IMR-90 (cell line): ENCODE measurements around the gene PRAMEF8. TPM values are rescaled to one million over a fixed set of nuclear protein-coding genes. Genes with fewer than 3 reads are reported as not detected.
"Not testable (repeated sequence)": the region's sequence is repeated elsewhere in the genome, so short reads cannot be mapped to it uniquely, and the experiment has no call there.

Experiments
- ATAC-seq: fragments of 200-7000 bp; cut with Tn5 transposase; 2 replicates; pipeline ENCODE4 v1.9.1; 2020; ENCODE audit warnings: low read depth, mild to moderate bottlenecking, moderate library complexity
- BruUV-seq: library from RNA; stranded (reverse); fragments of 400-500 nt; replicated peaks from 2 replicates; lab custom pipeline; 2021; lab: Mats Ljungman, UMichigan
- CTCF ChIA-PET: fragments of 300-600 bp; formaldehyde crosslinking; extraction: SDS; loops from one replicate; lab custom pipeline; 2021; ENCODE audit warnings: antibody characterized with exemption; lab: Yijun Ruan, JAX
- POLR2A ChIA-PET: fragments of 300-600 bp; sonication (Branson Sonifier 250); formaldehyde crosslinking; loops from one replicate; lab custom pipeline; 2022; ENCODE audit warnings: antibody characterized with exemption; ENCODE audit not compliant: unreplicated experiment; lab: Charles Lee
- DNase-seq: peaks from one replicate; pipeline ENCODE4 v3.0.0; 2013
- H2AFZ ChIP-seq: replicated peaks from 2 replicates; pipeline ENCODE3; 2013; ENCODE audit warnings: low read length, mild to moderate bottlenecking; ENCODE audit not compliant: poor library complexity
- H2AK5ac ChIP-seq: 2 replicates; pipeline ENCODE4 v1.6.1; 2013; ENCODE audit warnings: low read depth, low read length, inconsistent platforms
- H2AK9ac ChIP-seq: replicated peaks from 2 replicates; pipeline ENCODE3; 2013; ENCODE audit warnings: mild to moderate bottlenecking, low read depth, low read length, moderate library complexity; ENCODE audit not compliant: poor library complexity
- H2BK120ac ChIP-seq: 2 replicates; pipeline ENCODE4 v1.6.1; 2013; ENCODE audit warnings: low read depth, low read length, inconsistent platforms
- H2BK15ac ChIP-seq: 3 replicates; pipeline ENCODE4 v1.6.1; 2013; ENCODE audit warnings: low read depth, low read length, inconsistent platforms
- H2BK20ac ChIP-seq: 2 replicates; pipeline ENCODE4 v1.6.1; 2013; ENCODE audit warnings: low read depth, mild to moderate bottlenecking, inconsistent platforms, low read length, moderate library complexity
- H2BK5ac ChIP-seq: 2 replicates; pipeline ENCODE4 v1.6.1; 2013; ENCODE audit warnings: mild to moderate bottlenecking, low read depth, low read length, inconsistent platforms; ENCODE audit not compliant: poor library complexity, severe bottlenecking
- H3K14ac ChIP-seq: replicated peaks from 2 replicates; pipeline ENCODE4 v1.6.1; 2013; ENCODE audit warnings: low read depth, low read length, inconsistent platforms
- H3K18ac ChIP-seq: 2 replicates; pipeline ENCODE4 v1.6.1; 2013; ENCODE audit warnings: low read depth, low read length, control low read depth
- H3K23ac ChIP-seq: 2 replicates; pipeline ENCODE4 v1.6.1; 2013; ENCODE audit warnings: low read depth, low read length, inconsistent platforms
- H3K27ac ChIP-seq: 2 replicates; pipeline ENCODE4 v1.5.1; 2013; ENCODE audit warnings: mild to moderate bottlenecking, control low read depth, low read length; ENCODE audit not compliant: insufficient read depth
- H3K27me3 ChIP-seq: 2 replicates; pipeline ENCODE4 v1.6.1; 2013; ENCODE audit warnings: low read length; ENCODE audit not compliant: control insufficient read depth, insufficient read depth
- H3K36me3 ChIP-seq: 2 replicates; pipeline ENCODE4 v1.6.1; 2013; ENCODE audit warnings: low read length, mixed read lengths; ENCODE audit not compliant: control insufficient read depth, insufficient read depth
- H3K4ac ChIP-seq: 2 replicates; pipeline ENCODE4 v1.6.1; 2013; ENCODE audit warnings: low read depth, low read length, inconsistent platforms
- H3K4me1 ChIP-seq: 2 replicates; pipeline ENCODE4 v1.6.1; 2013; ENCODE audit warnings: low read length, mixed read lengths; ENCODE audit not compliant: control insufficient read depth, insufficient read depth
- H3K4me2 ChIP-seq: 2 replicates; pipeline ENCODE4 v1.6.1; 2013; ENCODE audit warnings: low read depth, mild to moderate bottlenecking, control low read depth, low read length, moderate library complexity
- H3K4me3 ChIP-seq: 2 replicates; pipeline ENCODE4 v1.5.1; 2013; ENCODE audit warnings: low read depth, mild to moderate bottlenecking, control low read depth, low read length, moderate library complexity; ENCODE audit not compliant: insufficient read depth
- H3K56ac ChIP-seq: 2 replicates; pipeline ENCODE4 v1.6.1; 2013; ENCODE audit warnings: low read length, inconsistent platforms; ENCODE audit not compliant: insufficient read depth; ENCODE audit errors: extremely low read depth
- H3K79me1 ChIP-seq, 2 experiments: 2 replicates each; pipeline ENCODE4 v1.6.1; 2013; ENCODE audit warnings: low read length in 2 of 2, inconsistent platforms in 1 of 2, low read depth in 1 of 2
- H3K9ac ChIP-seq: 2 replicates; pipeline ENCODE4 v1.6.1; 2013; ENCODE audit warnings: low read depth, low read length, control low read depth
- H3K9me1 ChIP-seq: 2 replicates; pipeline ENCODE4 v1.6.1; 2013; ENCODE audit warnings: low read length, inconsistent platforms; ENCODE audit not compliant: insufficient read depth
- H3K9me3 ChIP-seq: 2 replicates; pipeline ENCODE4 v1.6.1; 2013; ENCODE audit warnings: low read length; ENCODE audit not compliant: control insufficient read depth, insufficient read depth
- H4K20me1 ChIP-seq: 2 replicates; pipeline ENCODE4 v1.6.1; 2013; ENCODE audit warnings: low read length, inconsistent platforms; ENCODE audit not compliant: insufficient read depth
- H4K5ac ChIP-seq: 2 replicates; pipeline ENCODE4 v1.6.1; 2013; ENCODE audit warnings: mild to moderate bottlenecking, low read depth, low read length, control low read depth
- H4K8ac ChIP-seq, 2 experiments: 2 replicates each; pipeline ENCODE4 v1.6.1; 2013; ENCODE audit warnings: low read depth in 2 of 2, low read length in 2 of 2, control low read depth in 1 of 2, inconsistent platforms in 1 of 2
- H4K91ac ChIP-seq: 2 replicates; pipeline ENCODE4 v1.6.1; 2013; ENCODE audit warnings: low read depth, low read length, inconsistent platforms; ENCODE audit not compliant: insufficient read depth
- WGBS, 2 experiments: methylation state at CpG; one replicate each; pipeline versions ENCODE4 v1.1.5 to v1.1.7; 2013; ENCODE audit warnings: missing lambda C conversion rate in 2 of 2; ENCODE audit not compliant: insufficient read length in 1 of 2; ENCODE audit errors: extremely low coverage in 2 of 2; 5-methylcytosine and 5-hydroxymethylcytosine counted together
- dilution Hi-C: fragments of 300-500 bp; cut with HindIII; formaldehyde crosslinking; loops from one replicate; pipeline ENCODE4 v1.14.3; 2018; ENCODE audit warnings: low sequenced_read_pairs; ENCODE audit not compliant: unreplicated experiment
- in situ Hi-C: fragments of 300-500 bp; cut with MboI; formaldehyde crosslinking; loops from 3 replicates; pipeline ENCODE4 v1.14.3; 2019; ENCODE audit warnings: low sequenced_read_pairs, inconsistent platforms, mixed read lengths
- intact Hi-C: fragments of 100-400 bp; cut with micrococcal nuclease; formaldehyde crosslinking; loops from 2 replicates; pipeline ENCODE4 v1.10.0; 2022
- polyA plus RNA-seq, 3 experiments: library from polyadenylated mRNA; depleted of rRNA; stranded (reverse); fragments of >200 nt; gene quantifications; 2 replicates each; pipeline ENCODE4 v1.2.3, GENCODE V29; 2012; ENCODE audit warnings: low replicate concordance in 1 of 3
- total RNA-seq: library from RNA; depleted of rRNA; stranded (reverse); fragments of >200 nt; gene quantifications from 2 replicates; pipeline ENCODE4 v1.2.3, GENCODE V29; 2012

Gene PRAMEF8
- total and polyA plus RNA-seq, 2 of the 4 experiments (the other 2 are of a cell fraction), result not detected

- H3K23ac ChIP-seq, H3K9me3 ChIP-seq, H3K27ac ChIP-seq, H2BK15ac ChIP-seq, H3K4me3 ChIP-seq, BruUV-seq, POLR2A ChIA-PET, H3K4ac ChIP-seq, H3K18ac ChIP-seq, H3K9ac ChIP-seq, H2BK120ac ChIP-seq, H2BK20ac ChIP-seq, intact Hi-C loops, dilution Hi-C loops, H4K20me1 ChIP-seq, H3K4me1 ChIP-seq, H3K79me1 ChIP-seq, H4K91ac ChIP-seq, H3K56ac ChIP-seq, H2BK5ac ChIP-seq, in situ Hi-C loops, H3K4me2 ChIP-seq, H4K5ac ChIP-seq, DNase-seq, H3K14ac ChIP-seq, H2AK5ac ChIP-seq, H3K9me1 ChIP-seq, H4K8ac ChIP-seq, H3K36me3 ChIP-seq, ATAC-seq, H2AK9ac ChIP-seq, H3K27me3 ChIP-seq, H2AFZ ChIP-seq, CTCF ChIA-PET: not testable (repeated sequence)
- WGBS, 2 experiments, result no CpG with 5 or more reads among the region's 27 CpGs
Observed at GRCh38 chr1:13298699-13299098, 13.8 kb upstream of the PRAMEF8 start.

GRCh38 chr1:13297216-13297931 is 12.4 kb upstream of the PRAMEF8 start:
- no CpG with 5 or more reads among the region's 5 CpGs for WGBS, 2 experiments
- H3K9me3 ChIP-seq, POLR2A ChIA-PET: not testable (repeated sequence)

More at GRCh38 chr1:13297216-13297931, 12.4 kb upstream of the PRAMEF8 start:
- H2BK15ac ChIP-seq, H3K9me1 ChIP-seq, H4K8ac ChIP-seq, H2AK9ac ChIP-seq, H3K18ac ChIP-seq, H3K36me3 ChIP-seq, H3K56ac ChIP-seq, H3K23ac ChIP-seq, H4K20me1 ChIP-seq, CTCF ChIA-PET, H2AK5ac ChIP-seq, H3K4ac ChIP-seq, H3K9ac ChIP-seq, H3K79me1 ChIP-seq, H2AFZ ChIP-seq, DNase-seq, BruUV-seq, in situ Hi-C loops, H3K27ac ChIP-seq, H4K5ac ChIP-seq, H3K4me1 ChIP-seq, H3K27me3 ChIP-seq, H2BK20ac ChIP-seq, ATAC-seq, H4K91ac ChIP-seq, intact Hi-C loops, H2BK5ac ChIP-seq, H3K4me2 ChIP-seq, H3K4me3 ChIP-seq, dilution Hi-C loops, H2BK120ac ChIP-seq, H3K14ac ChIP-seq: not testable (repeated sequence)
